ENCODE data around the gene ORMDL3. TPM values are rescaled to one million over a fixed set of nuclear protein-coding genes. Genes with fewer than 3 reads are reported as not detected.
"Not testable (repeated sequence)": the region's sequence is repeated elsewhere in the genome, so short reads cannot be mapped to it uniquely, and the experiment has no call there.

ORMDL3 gene
- total RNA-seq, 1 experiment from 2014 or later, result 58.6 TPM

DNA sequence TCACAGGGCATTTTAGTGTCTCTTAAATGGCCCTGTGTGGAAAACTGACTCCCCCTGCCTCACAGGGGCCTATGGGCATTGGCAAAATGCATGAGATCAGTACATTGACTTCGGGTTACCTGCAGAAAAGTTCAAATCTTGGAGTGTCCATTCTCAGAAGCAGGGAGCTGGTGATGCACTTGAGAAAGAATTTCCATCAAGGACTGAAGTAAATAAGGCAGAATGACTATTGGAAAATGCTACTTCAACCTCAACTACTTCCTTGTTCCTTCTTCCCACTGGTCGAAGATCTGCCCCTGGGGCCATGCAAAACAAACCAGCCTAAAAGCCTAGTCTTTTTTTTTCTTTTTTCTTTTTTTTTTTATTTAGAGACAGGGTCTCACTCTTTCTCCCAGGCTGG is 21.6 kb upstream of the ORMDL3 start:
- WGBS (ENCODE audit: extremely low coverage, insufficient read length, low lambda C conversion rate), result no CpG with 5 or more reads among the region's 2 CpGs
- H3K9ac ChIP-seq (ENCODE audit: extremely low read depth, insufficient read length, low read length), result no peak overlapping the region
- H2BK20ac ChIP-seq (ENCODE audit: low read depth, low read length, poor library complexity, severe bottlenecking), result no peak overlapping the region
- no peaks in the 10 kb centered on the region for H3K9me3 ChIP-seq (ENCODE audit: control insufficient read depth, low read depth, low read length)
- H2AFZ ChIP-seq (ENCODE audit: low read length), result no peak overlapping the region
- no peak overlapping the region for H3K4me2 ChIP-seq (ENCODE audit: insufficient read depth, insufficient read length, low read length)
- H2BK120ac ChIP-seq (ENCODE audit: low read depth, low read length, poor library complexity, severe bottlenecking), result no peak overlapping the region
- peaks cover 8% of the 10 kb centered on the region for H3K23me2 ChIP-seq (ENCODE audit: insufficient read length, low read depth, low read length, poor library complexity, severe bottlenecking)
- Mint-ChIP-seq H3K4me3 (no peak overlapping the region; a peak in 1 of 5 replicates), H3K27me3 (ENCODE audit: low read depth) (peaks cover 21% of the 10 kb centered on the region), H3K9me3 (no peaks in the 10 kb centered on the region; a peak in 1 of 5 replicates), H3K27ac (no peak overlapping the region), H3K4me1 (peaks cover 20 to 29% of the 10 kb centered on the region in 2 experiments), H3K36me3 (ENCODE audit: insufficient read depth in 1 of 3, low read depth in 3 of 3) (no peaks in the 10 kb centered on the region)
- no peak overlapping the region for H2BK12ac ChIP-seq (ENCODE audit: insufficient read length, low read depth, low read length)
- H3K4me1 ChIP-seq (ENCODE audit: insufficient read depth, low read length), result no peaks in the 10 kb centered on the region; the same call in 1 of the 2 replicates
- no peak overlapping the region for H3K56ac ChIP-seq (ENCODE audit: insufficient read length, low read depth, low read length)
- H3K79me1 ChIP-seq (ENCODE audit: insufficient read depth, low read depth, low read length, poor library complexity, severe bottlenecking), result no peaks in the 10 kb centered on the region
- H3K14ac ChIP-seq (ENCODE audit: insufficient read depth, low read length), result no peak overlapping the region
- no peak overlapping the region for H4K91ac ChIP-seq (ENCODE audit: insufficient read length, low read depth, low read length)
- DNase-seq, result no peak
- no peaks in the 10 kb centered on the region for H3K27me3 ChIP-seq (ENCODE audit: insufficient read depth, low read length)
- no peak overlapping the region for H2BK5ac ChIP-seq (ENCODE audit: insufficient read length, low read length)
- no peak overlapping the region for H4K8ac ChIP-seq (replicated peaks; ENCODE audit: insufficient read length, low read depth, low read length)
- H3T11ph ChIP-seq (ENCODE audit: low read length), result no peak overlapping the region
- no peak overlapping the region for H3K27ac ChIP-seq (ENCODE audit: insufficient read length, low read depth, low read length)
- no peak overlapping the region for H2AK5ac ChIP-seq (ENCODE audit: insufficient read length, low read length)
- H4K20me1 ChIP-seq (ENCODE audit: control insufficient read depth, insufficient read depth, insufficient read length), result no peaks in the 10 kb centered on the region
- no peak overlapping the region for H4K5ac ChIP-seq (ENCODE audit: insufficient read length, low read depth, low read length)
- TF ChIP-seq, protein P1, sequence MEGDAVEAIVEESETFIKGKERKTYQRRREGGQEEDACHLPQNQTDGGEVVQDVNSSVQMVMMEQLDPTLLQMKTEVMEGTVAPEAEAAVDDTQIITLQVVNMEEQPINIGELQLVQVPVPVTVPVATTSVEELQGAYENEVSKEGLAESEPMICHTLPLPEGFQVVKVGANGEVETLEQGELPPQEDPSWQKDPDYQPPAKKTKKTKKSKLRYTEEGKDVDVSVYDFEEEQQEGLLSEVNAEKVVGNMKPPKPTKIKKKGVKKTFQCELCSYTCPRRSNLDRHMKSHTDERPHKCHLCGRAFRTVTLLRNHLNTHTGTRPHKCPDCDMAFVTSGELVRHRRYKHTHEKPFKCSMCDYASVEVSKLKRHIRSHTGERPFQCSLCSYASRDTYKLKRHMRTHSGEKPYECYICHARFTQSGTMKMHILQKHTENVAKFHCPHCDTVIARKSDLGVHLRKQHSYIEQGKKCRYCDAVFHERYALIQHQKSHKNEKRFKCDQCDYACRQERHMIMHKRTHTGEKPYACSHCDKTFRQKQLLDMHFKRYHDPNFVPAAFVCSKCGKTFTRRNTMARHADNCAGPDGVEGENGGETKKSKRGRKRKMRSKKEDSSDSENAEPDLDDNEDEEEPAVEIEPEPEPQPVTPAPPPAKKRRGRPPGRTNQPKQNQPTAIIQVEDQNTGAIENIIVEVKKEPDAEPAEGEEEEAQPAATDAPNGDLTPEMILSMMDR (conservative IDR thresholded peaks at IDR 0.05), result no peak
- H3K23ac ChIP-seq (ENCODE audit: insufficient read length, low read depth, low read length), result no peak overlapping the region
- no peak overlapping the region for H2BK15ac ChIP-seq (ENCODE audit: low read depth, low read length)
- no peak overlapping the region for H3K4ac ChIP-seq (ENCODE audit: low read depth, low read length)
- H3K79me2 ChIP-seq (ENCODE audit: insufficient read depth, low read length), result no peaks in the 10 kb centered on the region
- H3K18ac ChIP-seq (ENCODE audit: insufficient read length, low read depth, low read length), result no peak overlapping the region

DNA sequence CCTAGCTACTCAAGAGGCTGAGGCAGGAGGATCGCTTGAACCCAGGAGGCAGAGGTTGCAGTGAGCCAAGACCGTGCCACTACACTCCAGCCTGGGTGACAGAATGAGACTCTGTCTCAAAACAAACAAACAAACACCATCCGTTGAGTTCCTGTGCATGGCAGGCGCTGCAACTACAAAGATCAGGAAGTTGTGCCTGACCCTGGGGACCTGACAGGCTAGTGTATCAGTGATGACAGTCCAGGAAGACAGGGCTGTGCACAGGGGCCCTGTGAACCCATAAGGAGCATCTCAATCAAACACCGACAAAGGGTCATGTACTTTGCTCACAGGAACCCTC is 21.1 kb upstream of the ORMDL3 start:
- H3K27me3 ChIP-seq (ENCODE audit: insufficient read depth, low read length); H3K9me3 Mint-ChIP-seq; H2BK20ac ChIP-seq (ENCODE audit: low read depth, low read length, poor library complexity, severe bottlenecking); H2BK15ac ChIP-seq (ENCODE audit: low read depth, low read length); H4K91ac ChIP-seq (ENCODE audit: insufficient read length, low read depth, low read length); H3K9ac ChIP-seq (ENCODE audit: extremely low read depth, insufficient read length, low read length); DNase-seq; H3K4ac ChIP-seq (ENCODE audit: low read depth, low read length); H3K18ac ChIP-seq (ENCODE audit: insufficient read length, low read depth, low read length); H3K23ac ChIP-seq (ENCODE audit: insufficient read length, low read depth, low read length); H2AK5ac ChIP-seq (ENCODE audit: insufficient read length, low read length); H4K5ac ChIP-seq (ENCODE audit: insufficient read length, low read depth, low read length); H2BK12ac ChIP-seq (ENCODE audit: insufficient read length, low read depth, low read length); H4K8ac ChIP-seq (replicated peaks; ENCODE audit: insufficient read length, low read depth, low read length); H3K9me3 ChIP-seq (ENCODE audit: control insufficient read depth, low read depth, low read length); H3K4me2 ChIP-seq (ENCODE audit: insufficient read depth, insufficient read length, low read length); H3K27ac ChIP-seq (ENCODE audit: insufficient read length, low read depth, low read length); H3K27ac Mint-ChIP-seq; H3K79me2 ChIP-seq (ENCODE audit: insufficient read depth, low read length); H3T11ph ChIP-seq (ENCODE audit: low read length); H3K4me3 Mint-ChIP-seq; H2BK5ac ChIP-seq (ENCODE audit: insufficient read length, low read length); H3K79me1 ChIP-seq (ENCODE audit: insufficient read depth, low read depth, low read length, poor library complexity, severe bottlenecking); H4K20me1 ChIP-seq (ENCODE audit: control insufficient read depth, insufficient read depth, insufficient read length); H3K56ac ChIP-seq (ENCODE audit: insufficient read length, low read depth, low read length); H3K23me2 ChIP-seq (ENCODE audit: insufficient read length, low read depth, low read length, poor library complexity, severe bottlenecking); H2BK120ac ChIP-seq (ENCODE audit: low read depth, low read length, poor library complexity, severe bottlenecking); H3K4me1 ChIP-seq (ENCODE audit: insufficient read depth, low read length); H2AFZ ChIP-seq (ENCODE audit: low read length); H3K36me3 Mint-ChIP-seq (ENCODE audit: insufficient read depth in 1 of 3, low read depth in 3 of 3); H3K14ac ChIP-seq (ENCODE audit: insufficient read depth, low read length): not testable (repeated sequence)
- Mint-ChIP-seq H3K4me1 (peaks cover 17 to 25% of the 10 kb centered on the region in 2 experiments), H3K27me3 (ENCODE audit: low read depth) (peaks cover 22% of the 10 kb centered on the region)
- WGBS (ENCODE audit: extremely low coverage, insufficient read length, low lambda C conversion rate), result no CpG with 5 or more reads among the region's 5 CpGs

Measured in H9 (cell line).